ENCODE data around the gene NRXN3.

- TF ChIP-seq, protein P1, sequence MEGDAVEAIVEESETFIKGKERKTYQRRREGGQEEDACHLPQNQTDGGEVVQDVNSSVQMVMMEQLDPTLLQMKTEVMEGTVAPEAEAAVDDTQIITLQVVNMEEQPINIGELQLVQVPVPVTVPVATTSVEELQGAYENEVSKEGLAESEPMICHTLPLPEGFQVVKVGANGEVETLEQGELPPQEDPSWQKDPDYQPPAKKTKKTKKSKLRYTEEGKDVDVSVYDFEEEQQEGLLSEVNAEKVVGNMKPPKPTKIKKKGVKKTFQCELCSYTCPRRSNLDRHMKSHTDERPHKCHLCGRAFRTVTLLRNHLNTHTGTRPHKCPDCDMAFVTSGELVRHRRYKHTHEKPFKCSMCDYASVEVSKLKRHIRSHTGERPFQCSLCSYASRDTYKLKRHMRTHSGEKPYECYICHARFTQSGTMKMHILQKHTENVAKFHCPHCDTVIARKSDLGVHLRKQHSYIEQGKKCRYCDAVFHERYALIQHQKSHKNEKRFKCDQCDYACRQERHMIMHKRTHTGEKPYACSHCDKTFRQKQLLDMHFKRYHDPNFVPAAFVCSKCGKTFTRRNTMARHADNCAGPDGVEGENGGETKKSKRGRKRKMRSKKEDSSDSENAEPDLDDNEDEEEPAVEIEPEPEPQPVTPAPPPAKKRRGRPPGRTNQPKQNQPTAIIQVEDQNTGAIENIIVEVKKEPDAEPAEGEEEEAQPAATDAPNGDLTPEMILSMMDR (IDR thresholded peaks at IDR 0.05): no peak
- no peak for TF ChIP-seq EZH2 (IDR thresholded peaks at IDR 0.05; ENCODE audit: borderline replicate concordance, insufficient read depth, low read depth, low read length, poor library complexity, severe bottlenecking)
Measured at GRCh38 chr14:78849952-78850351, 679.8 kb downstream of the NRXN3 start.
